CD1c-positive myeloid dendritic cell (primary cell): ENCODE measurements around the gene ACSL4.
"Not testable (repeated sequence)": the region's sequence is repeated elsewhere in the genome, so short reads cannot be mapped to it uniquely, and the experiment has no call there.

Experiments
- DNase-seq: peaks from one replicate; pipeline ENCODE4 v3.0.0-alpha.2; 2016; ENCODE audit errors: extremely low spot score

Gene ACSL4

GRCh38 chrX:109672239-109672638, 60.8 kb downstream of the ACSL4 start:
- no peak for DNase-seq

GRCh38 chrX:109671170-109671569, 61.9 kb downstream of the ACSL4 start:
- DNase-seq: not testable (repeated sequence)

- DNase-seq: no peak
These were observed 65.1 kb downstream of the ACSL4 start for GRCh38 chrX:109667986-109668385.

GRCh38 chrX:109660435-109661143, 72.5 kb downstream of the ACSL4 start:
- DNase-seq: peak; percentile 1

GRCh38 chrX:109658391-109658790, 74.7 kb downstream of the ACSL4 start:
- DNase-seq: no peak

- DNase-seq: not testable (repeated sequence)
These were observed 75.7 kb downstream of the ACSL4 start for GRCh38 chrX:109657364-109657763.

- DNase-seq: no peak
These were observed 76.3 kb downstream of the ACSL4 start for GRCh38 chrX:109656774-109657173.

GRCh38 chrX:109655502-109656201, 77.4 kb downstream of the ACSL4 start:
- no peak for DNase-seq

GRCh38 chrX:109654516-109655109, 78.4 kb downstream of the ACSL4 start:
- DNase-seq: no peak

- not testable (repeated sequence) for DNase-seq
These were observed 88.4 kb downstream of the ACSL4 start for GRCh38 chrX:109644671-109645070.

GRCh38 chrX:109643687-109644086, 89.4 kb downstream of the ACSL4 start:
- no peak for DNase-seq

GRCh38 chrX:109638158-109638557, 94.9 kb downstream of the ACSL4 start:
- DNase-seq: no peak

- not testable (repeated sequence) for DNase-seq
These were observed 95.6 kb downstream of the ACSL4 start for GRCh38 chrX:109637477-109637876.

GRCh38 chrX:109635146-109635545, 97.9 kb downstream of the ACSL4 start:
- DNase-seq: no peak

GRCh38 chrX:109632906-109633504, 100.1 kb downstream of the ACSL4 start:
- DNase-seq: peak; percentile 13

- DNase-seq: no peak
These were observed 103.7 kb downstream of the ACSL4 start for GRCh38 chrX:109629310-109629709.

GRCh38 chrX:109626637-109627036, 106.4 kb downstream of the ACSL4 start:
- no peak for DNase-seq

- peak; percentile 12 for DNase-seq
These were observed 108.1 kb downstream of the ACSL4 start, which contains the start of gene KCNE5 for GRCh38 chrX:109624641-109625616. Gene KCNE5, minus strand, starts transcription at chrX:109625172. Its CDS starts 152 bp downstream, at chrX:109625020.

GRCh38 chrX:109623997-109624396, 109.1 kb downstream of the ACSL4 start:
- no peak for DNase-seq

- no peak for DNase-seq
These were observed 110.8 kb downstream of the ACSL4 start for GRCh38 chrX:109622270-109622669.

GRCh38 chrX:109619771-109620170, 113.3 kb downstream of the ACSL4 start:
- no peak for DNase-seq
